ENCODE measurements around the gene CYP3A7.

DNA sequence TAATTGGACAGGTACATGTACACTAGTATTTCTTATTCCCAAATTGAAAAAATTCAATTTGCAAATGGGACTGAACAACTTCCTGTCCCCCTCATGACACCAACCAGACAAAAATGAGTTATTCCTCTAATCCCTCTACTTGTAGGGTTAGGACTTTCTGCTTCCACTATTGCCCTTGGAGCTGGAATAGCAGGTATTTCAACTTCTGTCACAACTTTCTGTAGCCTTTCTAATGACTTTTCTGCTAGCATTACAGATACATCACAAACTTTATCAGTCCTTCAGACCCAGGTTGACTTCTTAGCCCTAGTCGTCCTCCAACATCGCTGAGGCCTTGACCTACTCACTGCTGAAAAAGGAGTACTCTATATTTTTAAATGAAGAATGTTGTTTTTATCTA, 6.4 kb downstream of the CYP3A7 start:
- no peak for TF ChIP-seq POLR2AphosphoS5 (IDR thresholded peaks at IDR 0.05)
- TF ChIP-seq POLR2A (IDR thresholded peaks at IDR 0.05; ENCODE audit: low read depth), result no peak
